ENCODE data around the gene ADAM23. TPM values are rescaled to one million over a fixed set of nuclear protein-coding genes. Genes with fewer than 3 reads are reported as not detected.

The ADAM23 gene
- total and polyA plus RNA-seq, 2 of the 13 experiments (the other 11 are each of a cell fraction or from before 2014, with no cell fraction given) = 0.04 TPM; not detected in 1

- TF ChIP-seq ZNF546 (CRISPR knock-in tag; conservative IDR thresholded peaks at IDR 0.05) (no peak), HDAC2 (CRISPR knock-in tag; IDR thresholded peaks at IDR 0.05) (no peak), MAFK (conservative IDR thresholded peaks at IDR 0.05 in 1 of 2, IDR thresholded peaks at IDR 0.05 in 1 of 2; ENCODE audit: low read length in 2 of 2) (peak; percentile 79 to 84)
Observed at GRCh38 chr2:206480620-206481019, 37.3 kb downstream of the ADAM23 start (continued).

GRCh38 chr2:206481056-206481455, 37.7 kb downstream of the ADAM23 start:
- under 1% methylated on average over 3 of the region's 3 CpGs for WGBS (ENCODE audit: low lambda C conversion rate)
- POLR2A ChIA-PET = no interaction called here
- no peaks in the 10 kb centered on the region for H3K9me3 ChIP-seq (ENCODE audit: low read length)
- no peaks in the 10 kb centered on the region for H3K36me3 ChIP-seq (replicated peaks in 1 of 2; ENCODE audit: control insufficient read depth in 1 of 2, insufficient read depth in 2 of 2, low read length in 2 of 2)
- H3K27me3 ChIP-seq (ENCODE audit: control insufficient read depth in 1 of 2, insufficient read depth in 2 of 2, low read length in 2 of 2) = no peaks in the 10 kb centered on the region
- DNase-seq (ENCODE audit: low spot score) (no peak), ATAC-seq (no peak), FAIRE-seq (no peak)
- intact Hi-C loops (cut with micrococcal nuclease; ENCODE audit: unreplicated experiment) = no loop called here
- no peaks in the 10 kb centered on the region for H4K20me1 ChIP-seq (ENCODE audit: insufficient read depth, low read length)
- CTCF ChIA-PET (ENCODE audit: low intra/inter-chr PET ratio, low total read pairs) = no interaction called here
- in situ Hi-C loops (cut with HindIII; ENCODE audit: extremely low pct_ligation_motif_present, low pct_unique_long_range_greater_than_20kb) = no loop called here
- H3K4me2 ChIP-seq (ENCODE audit: low read depth, low read length) = no peak overlapping the region
- H3K79me2 ChIP-seq (ENCODE audit: insufficient read depth, low read length) = no peaks in the 10 kb centered on the region
- H3K27ac ChIP-seq (ENCODE audit: extremely low read length, insufficient read depth, low read length) = no peak overlapping the region
- no peak overlapping the region for H3K4me3 ChIP-seq (replicated peaks in 1 of 3; ENCODE audit: insufficient read depth in 1 of 3, low read depth in 2 of 3, low read length in 3 of 3)
- no peak overlapping the region for H3K9ac ChIP-seq (ENCODE audit: insufficient read depth, low read depth, low read length)
- no TSS peak for BruUV-seq (replicated peaks)
- no peak overlapping the region for H2AFZ ChIP-seq (ENCODE audit: low read length)
- no peaks in the 10 kb centered on the region for H3K4me1 ChIP-seq (ENCODE audit: insufficient read depth, low read length)
- TF ChIP-seq TGIF2 (CRISPR knock-in tag; IDR thresholded peaks at IDR 0.05) (no peak), ZBTB40 (IDR thresholded peaks at IDR 0.05) (no peak), ZBTB40 (CRISPR knock-in tag; IDR thresholded peaks at IDR 0.05) (no peak), ZFP36 (IDR thresholded peaks at IDR 0.05; ENCODE audit: borderline replicate concordance, low read depth, low read length, partially characterized antibody) (no peak), SALL1 (CRISPR knock-in tag; IDR thresholded peaks at IDR 0.05) (no peak), KAT8 (CRISPR knock-in tag; IDR thresholded peaks at IDR 0.05) (no peak), IRF2 (CRISPR knock-in tag; IDR thresholded peaks at IDR 0.05) (no peak), ZKSCAN5 (CRISPR knock-in tag; IDR thresholded peaks at IDR 0.05) (no peak), HES4 (CRISPR knock-in tag; IDR thresholded peaks at IDR 0.05; ENCODE audit: borderline replicate concordance) (no peak), ZNF382 (CRISPR knock-in tag; IDR thresholded peaks at IDR 0.05; ENCODE audit: borderline replicate concordance) (no peak), ZNF547 (CRISPR knock-in tag; IDR thresholded peaks at IDR 0.05) (no peak), ZBTB1 (CRISPR knock-in tag; IDR thresholded peaks at IDR 0.05; ENCODE audit: borderline replicate concordance) (no peak), MAFG (CRISPR knock-in tag; IDR thresholded peaks at IDR 0.05) (no peak), SNRNP70 (IDR thresholded peaks at IDR 0.05; ENCODE audit: low read depth, low read length) (no peak), TOE1 (CRISPR knock-in tag; IDR thresholded peaks at IDR 0.05) (no peak)

Data from HepG2 (cell line).